GM12878 (cell line): ENCODE results near the gene CD48. TPM values are rescaled to one million over a fixed set of nuclear protein-coding genes. Genes with fewer than 3 reads are reported as not detected.
"Not testable (repeated sequence)": the region's sequence is repeated elsewhere in the genome, so short reads cannot be mapped to it uniquely, and the experiment has no call there.

Experiments
- ATAC-seq: fragments of 200-7000 bp; cut with Tn5 transposase; 3 replicates; pipeline ENCODE4 v1.9.1; 2020; ENCODE audit warnings: mild to moderate bottlenecking, moderate library complexity
- BruUV-seq: library from RNA; stranded (reverse); fragments of 400-500 nt; replicated peaks from 2 replicates; lab custom pipeline; 2021; lab: Mats Ljungman, UMichigan
- CTCF ChIA-PET: fragments of 300-600 bp; sonication (Branson Sonifier 250); formaldehyde crosslinking; extraction: SDS; loops from one replicate; lab custom pipeline; 2021; ENCODE audit warnings: inconsistent platforms; lab: Yijun Ruan, JAX
- POLR2A ChIA-PET: fragments of 350-600 bp; formaldehyde crosslinking; extraction: SDS; loops from one replicate; lab custom pipeline; 2021; ENCODE audit warnings: inconsistent platforms; lab: Charles Lee
- RAD21 ChIA-PET: fragments of 300-600 bp; sonication (Branson Sonifier 250); formaldehyde crosslinking; loops from one replicate; lab custom pipeline; 2023; ENCODE audit warnings: antibody characterized with exemption; ENCODE audit not compliant: unreplicated experiment; lab: Charles Lee
- SMC1A ChIA-PET: fragments of 300-600 bp; sonication (Branson Sonifier 250); formaldehyde crosslinking; loops from one replicate; lab custom pipeline; 2023; ENCODE audit not compliant: unreplicated experiment, uncharacterized antibody; lab: Charles Lee
- DNase-seq: peaks from one replicate; pipeline ENCODE4 v3.0.0-alpha.2; 2011; ENCODE audit warnings: low read depth, low spot score
- FAIRE-seq: peaks from 3 replicates; lab custom pipeline; 2011; peaks lifted over from hg19 to GRCh38; lab: Jason Lieb, UNC
- H2AFZ ChIP-seq: 2 replicates; pipeline ENCODE4 v1.6.0; 2011; ENCODE audit warnings: low read depth, low read length, control low read depth; ENCODE audit not compliant: control insufficient read depth
- H3K27ac ChIP-seq: 2 replicates; pipeline ENCODE4 v1.5.1; 2011; ENCODE audit warnings: control low read depth; ENCODE audit not compliant: control insufficient read depth, insufficient read depth
- H3K27me3 ChIP-seq, 2 experiments: replicated peaks in 1 of 2; 2 replicates each; pipeline versions ENCODE4 v1.6.0 to v1.6.1; 2011; ENCODE audit warnings: low read length in 1 of 2; ENCODE audit not compliant: control insufficient read depth in 2 of 2, insufficient read depth in 2 of 2
- H3K36me3 ChIP-seq, 2 experiments: 2 replicates each; pipeline ENCODE4 v1.5.1; 2011; ENCODE audit warnings: low read length in 1 of 2; ENCODE audit not compliant: control insufficient read depth in 2 of 2, insufficient read depth in 2 of 2
- H3K4me1 ChIP-seq: 2 replicates; pipeline ENCODE4 v1.6.1; 2011; ENCODE audit warnings: mild to moderate bottlenecking, low read length, moderate library complexity, mixed read lengths; ENCODE audit not compliant: control insufficient read depth, insufficient read depth
- H3K4me2 ChIP-seq: 2 replicates; pipeline ENCODE4 v1.6.0; 2011; ENCODE audit warnings: control low read depth; ENCODE audit not compliant: control insufficient read depth, insufficient read depth
- H3K4me3 ChIP-seq: fragments of 200-600 bp; sonication (generic); 2 replicates; pipeline ENCODE4 v1.5.1; 2016
- H3K79me2 ChIP-seq: 2 replicates; pipeline ENCODE4 v1.6.0; 2011; ENCODE audit warnings: low read length; ENCODE audit not compliant: control insufficient read depth, insufficient read depth
- H3K9ac ChIP-seq: 2 replicates; pipeline ENCODE4 v1.8.0; 2011; ENCODE audit warnings: low read length, control low read depth, mixed read lengths; ENCODE audit not compliant: control insufficient read depth, insufficient read depth
- H3K9me3 ChIP-seq: replicated peaks from 3 replicates; pipeline ENCODE4 v1.5.1; 2011; ENCODE audit warnings: mild to moderate bottlenecking, low read length; ENCODE audit not compliant: control insufficient read depth, insufficient read depth
- H4K20me1 ChIP-seq: 2 replicates; pipeline ENCODE4 v1.6.0; 2011; ENCODE audit not compliant: control insufficient read depth, insufficient read depth
- BCL11A ChIP-seq: IDR thresholded peaks from 2 replicates; pipeline ENCODE4 v1.6.1; 2011; ENCODE audit warnings: low read depth, low read length
- E2F4 ChIP-seq: IDR thresholded peaks from 2 replicates; pipeline ENCODE4 v1.6.1; 2012; ENCODE audit warnings: low read depth, low read length, improper control_type of control experiment
- E4F1 ChIP-seq: fragments of 450-650 bp; IDR thresholded peaks from 2 replicates; pipeline ENCODE4 v1.6.1; 2018; ENCODE audit warnings: borderline replicate concordance, mild to moderate bottlenecking; ENCODE audit not compliant: partially characterized antibody
- FOXM1 ChIP-seq: IDR thresholded peaks from 2 replicates; pipeline ENCODE4 v1.6.1; 2012; ENCODE audit warnings: low read depth, mild to moderate bottlenecking, inconsistent platforms, low read length, moderate library complexity
- IKZF1 ChIP-seq: fragments of 450-650 bp; conservative IDR thresholded peaks from 2 replicates; pipeline ENCODE4 v1.6.1; 2017; ENCODE audit warnings: antibody characterized with exemption, mild to moderate bottlenecking
- MTA2 ChIP-seq: fragments of 450-650 bp; IDR thresholded peaks from 2 replicates; pipeline ENCODE4 v1.6.1; 2016; ENCODE audit warnings: low read depth, mild to moderate bottlenecking, moderate library complexity
- PML ChIP-seq: IDR thresholded peaks from 2 replicates; pipeline ENCODE4 v1.6.1; 2012; ENCODE audit warnings: low read length, inconsistent platforms
- RAD21 ChIP-seq: IDR thresholded peaks from 2 replicates; pipeline ENCODE4 v1.6.1; 2011; ENCODE audit warnings: mild to moderate bottlenecking, low read depth, low read length, moderate library complexity; ENCODE audit not compliant: insufficient read depth
- SKIL ChIP-seq: fragments of 450-650 bp; IDR thresholded peaks from 2 replicates; pipeline ENCODE4 v1.6.1; 2017; ENCODE audit warnings: mild to moderate bottlenecking, low read depth, inconsistent platforms; ENCODE audit not compliant: poor library complexity, severe bottlenecking
- TBL1XR1 ChIP-seq: IDR thresholded peaks from 2 replicates; pipeline ENCODE4 v1.6.1; 2012; ENCODE audit warnings: low read depth, low read length, improper control_type of control experiment
- WGBS: methylation state at CpG from one replicate; pipeline ENCODE4 v1.1.6; 2016; ENCODE audit warnings: low lambda C conversion rate; ENCODE audit not compliant: insufficient replicate concordance, insufficient coverage; ENCODE audit errors: missing lambda C conversion rate; 5-methylcytosine and 5-hydroxymethylcytosine counted together
- in situ Hi-C: fragments of 300-500 bp; cut with MboI; formaldehyde crosslinking; loops from 9 replicates; pipeline ENCODE4 v1.14.3; 2018; ENCODE audit warnings: mixed read lengths
- intact Hi-C: fragments of 100-400 bp; cut with micrococcal nuclease; formaldehyde crosslinking; loops from one replicate; pipeline ENCODE4 v1.14.2; 2022; ENCODE audit not compliant: unreplicated experiment
- polyA plus RNA-seq, 11 experiments: library from polyadenylated mRNA; depleted of rRNA in 4 of 11; unstranded in 6 of 11; stranded (reverse) in 5 of 11; fragments of >200 nt; fragmentation: Nextera tagmentation in 4 of 11; fragmentation: Illumina TruSeq in 1 of 11; extraction: Ambion mirVana in 4 of 11; extraction: Trizol in 1 of 11; gene quantifications; 1 replicate in 1 of 11; 2 replicates in 10 of 11; pipeline versions ENCODE4 v1.2.1 to v1.2.3, GENCODE V29; 2011 to 2016; ENCODE audit warnings: inconsistent platforms in 2 of 11, missing spikeins in 2 of 11, low read depth in 1 of 11
- total RNA-seq, 4 experiments: library from RNA; depleted of rRNA in 3 of 4; stranded (reverse); fragments of >200 nt in 3 of 4; fragmentation: Illumina TruSeq in 1 of 4; extraction: Trizol in 1 of 4; gene quantifications; 2 replicates each; pipeline versions ENCODE4 v1.2.1 to v1.2.3, GENCODE V29; 2013 to 2021

Gene CD48
- total and polyA plus RNA-seq, 10 of the 15 experiments (the other 5 are each of a cell fraction or from before 2014, with no cell fraction given), result 302 to 1,315 (median 430) TPM

GRCh38 chr1:160731990-160732389 is 20.4 kb upstream of the CD48 start (continued):
- TF ChIP-seq MTA2 (0 out of 2 replicates have a peak, but pooled peaks have one; percentile 17), IKZF1 (peak; percentile 48), BCL11A (peak; percentile 11; the same call in 1 of the 2 replicates), E2F4 (no peak), PML (0 out of 2 replicates have a peak, but pooled peaks have one; percentile 22), FOXM1 (peak; percentile 64; the same call in 1 of the 2 replicates), RAD21 (no peak), TBL1XR1 (no peak), E4F1 (no peak), SKIL (peak; percentile 40)
- TF ChIP-seq, all 136 proteins: peak for 19

GRCh38 chr1:160731564-160731963 is 19.9 kb upstream of the CD48 start:
- intact Hi-C loops, ATAC-seq, DNase-seq, H3K4me3 ChIP-seq, H3K9ac ChIP-seq, H4K20me1 ChIP-seq, BruUV-seq, H3K79me2 ChIP-seq, H3K27me3 ChIP-seq, FAIRE-seq, in situ Hi-C loops, H2AFZ ChIP-seq, RAD21 ChIA-PET, H3K36me3 ChIP-seq: not testable (repeated sequence)
- Histone ChIP-seq H3K4me2 (0 out of 2 replicates have a peak overlapping the region, but pooled peaks have one; percentile 76), H3K9me3 (peaks cover 14% of the 10 kb centered on the region), H3K4me1 (peaks cover 42% of the 10 kb centered on the region), H3K27ac (peak overlapping the region; percentile 74; the same call in 1 of the 2 replicates)
- 40% methylated on average over 1 of the region's 2 CpGs for WGBS
- POLR2A ChIA-PET, result interaction anchor here (0.6 kb wide), 1 partner anchor 233 kb away, joined by 7 read pairs; no protein-coding TSS in a partner anchor
- CTCF ChIA-PET, result interaction anchor here (1.6 to 10.9 kb wide), 3 partner anchors 10 to 49 kb away, joined by 5 to 209 read pairs (median 136); partner anchors contain the start of gene SLAMF7
- SMC1A ChIA-PET, result interaction anchor here (1.2 to 10.8 kb wide), 2 partner anchors 24 to 37 kb away, joined by 4 to 301 read pairs; no protein-coding TSS in a partner anchor
